ENCODE data around the gene HPD.

- no peak for TF ChIP-seq CTCF (IDR thresholded peaks at IDR 0.05; ENCODE audit: borderline replicate concordance, extremely low read depth, low read length, poor library complexity, severe bottlenecking)
- TF ChIP-seq EZH2 (IDR thresholded peaks at IDR 0.05; ENCODE audit: borderline replicate concordance, low read depth, low read length, severe bottlenecking), result no peak
Observed at GRCh38 chr12:121804417-121805111, 54.1 kb downstream of the HPD start.
